Activated CD8-positive, alpha-beta memory T cell treated with anti-CD3 and anti-CD28 coated beads, Interleukin-2, amount 50 U/mL, for 1 hour (primary cell): ENCODE measurements around the gene CACNA2D3.

Experiments
- DNase-seq: peaks from one replicate; pipeline ENCODE4 v3.0.0-alpha.2; 2020; ENCODE audit errors: extremely low read depth

CACNA2D3 gene

DNA sequence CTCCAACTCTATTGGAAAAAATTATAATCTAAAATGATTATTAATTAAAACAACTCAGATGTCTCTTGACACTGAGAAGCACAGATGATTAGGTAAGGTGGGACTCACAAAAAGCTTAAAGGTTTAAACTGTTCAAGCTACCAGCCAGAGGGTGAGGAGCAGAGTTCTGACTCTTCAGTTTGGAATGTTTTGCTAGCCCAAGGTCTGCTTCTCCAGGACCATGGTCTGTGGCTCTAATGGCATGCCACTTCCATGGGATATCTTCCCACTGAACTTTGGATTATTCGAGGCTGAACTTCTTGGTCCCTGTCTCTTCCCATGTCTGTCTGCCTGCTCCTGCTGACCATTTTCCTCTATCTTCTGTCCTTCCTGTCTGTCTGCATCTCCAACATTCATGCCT lies 49.2 kb downstream of the CACNA2D3 start:
- DNase-seq, result no peak

DNA sequence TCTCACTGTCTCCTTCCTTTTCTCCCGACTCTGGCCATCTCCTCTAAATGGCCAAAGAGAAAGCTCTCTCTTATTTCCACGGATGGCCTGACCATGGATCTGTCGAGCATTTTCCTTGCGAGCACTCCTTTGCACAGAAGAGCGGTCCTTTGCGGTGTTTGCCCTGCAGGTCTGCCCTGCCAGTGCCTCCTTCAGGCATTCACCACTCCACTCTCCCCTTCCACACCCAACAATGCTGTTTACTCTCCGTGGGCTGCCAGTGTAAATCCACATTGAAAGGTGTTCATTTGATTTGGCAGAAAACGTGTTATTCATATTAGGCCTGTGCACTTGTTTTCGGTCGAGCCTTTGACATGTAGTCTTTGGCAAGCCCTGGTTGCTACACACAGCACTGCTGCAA lies 49.6 kb downstream of the CACNA2D3 start:
- DNase-seq, result no peak

DNA sequence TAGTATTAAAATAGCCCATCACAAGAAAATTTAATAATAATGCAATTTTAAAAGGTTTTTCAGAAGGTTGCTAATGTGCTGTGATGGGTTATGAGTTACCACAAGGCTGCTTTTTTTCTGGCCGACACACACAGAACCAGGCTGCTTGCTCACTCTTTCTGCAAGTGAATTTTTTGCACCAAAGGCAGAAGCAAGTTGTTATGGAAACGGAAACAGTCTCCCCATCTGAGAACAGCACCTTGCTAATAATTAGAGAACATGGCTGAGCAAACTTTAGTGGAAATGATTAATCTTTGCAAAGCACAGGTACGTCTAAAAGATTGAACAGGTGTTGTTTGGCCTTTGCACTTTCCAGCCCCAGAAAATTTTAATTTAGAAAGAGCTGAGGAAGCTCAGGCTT lies 51.0 kb downstream of the CACNA2D3 start:
- DNase-seq, result no peak

DNA sequence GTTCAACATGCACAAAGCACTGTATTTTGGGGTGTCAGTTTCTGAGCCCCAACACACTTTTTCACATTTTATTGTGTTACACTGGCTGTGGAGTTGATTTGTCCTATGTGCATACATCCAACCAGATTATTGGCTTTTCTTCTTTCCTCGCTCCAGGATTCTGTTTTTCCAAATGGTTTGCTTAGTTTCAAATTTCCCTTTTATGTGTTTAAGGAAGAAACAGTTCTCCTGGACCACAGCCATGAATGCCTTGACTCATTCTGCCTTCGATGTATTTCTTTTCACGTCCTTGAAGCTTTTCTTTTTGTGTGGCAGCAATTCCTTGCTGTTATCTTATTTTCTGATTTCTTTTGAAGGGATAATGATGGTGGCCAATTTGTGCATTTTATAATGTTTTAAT lies 53.8 kb downstream of the CACNA2D3 start:
- DNase-seq, result no peak

DNA sequence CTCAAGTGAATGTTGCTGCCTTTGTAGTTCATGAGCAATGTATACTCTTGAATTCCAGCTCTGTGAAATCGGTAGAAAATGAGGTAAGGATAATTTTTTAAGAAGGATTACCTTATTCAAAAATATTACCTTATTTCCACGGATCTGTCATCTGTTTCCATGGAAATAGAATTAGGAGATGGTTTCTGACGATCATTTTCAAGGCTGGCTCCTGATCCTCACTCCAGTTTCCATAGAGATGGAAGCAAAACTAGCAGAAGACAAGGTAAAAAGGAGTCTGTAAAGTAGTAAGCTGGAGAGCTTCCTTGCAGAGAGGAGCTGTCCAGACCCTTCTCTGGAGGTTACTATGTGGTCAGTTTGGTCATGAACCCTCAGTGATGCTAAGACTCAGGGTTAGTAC lies 55.5 kb downstream of the CACNA2D3 start:
- DNase-seq, result no peak

DNA sequence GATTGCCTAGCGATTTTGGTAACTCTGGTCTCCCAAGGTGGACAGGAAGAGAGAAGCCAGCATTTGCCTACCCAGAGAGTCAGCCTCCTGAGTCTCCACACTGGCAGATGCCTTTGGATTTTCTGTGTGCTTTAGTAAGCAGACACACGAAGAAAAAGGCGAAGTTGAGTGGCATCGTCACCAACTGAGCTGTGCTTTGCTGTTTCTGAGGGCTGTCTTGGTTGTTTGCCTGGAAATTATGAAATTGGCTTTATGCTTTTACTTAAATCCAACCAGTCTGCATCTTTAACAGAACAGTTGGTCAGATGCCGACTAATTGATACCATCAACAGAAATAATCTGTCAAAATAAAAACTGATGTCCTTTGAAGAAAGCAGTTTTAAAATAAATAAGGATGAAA lies 56.0 kb downstream of the CACNA2D3 start:
- no peak for DNase-seq

DNA sequence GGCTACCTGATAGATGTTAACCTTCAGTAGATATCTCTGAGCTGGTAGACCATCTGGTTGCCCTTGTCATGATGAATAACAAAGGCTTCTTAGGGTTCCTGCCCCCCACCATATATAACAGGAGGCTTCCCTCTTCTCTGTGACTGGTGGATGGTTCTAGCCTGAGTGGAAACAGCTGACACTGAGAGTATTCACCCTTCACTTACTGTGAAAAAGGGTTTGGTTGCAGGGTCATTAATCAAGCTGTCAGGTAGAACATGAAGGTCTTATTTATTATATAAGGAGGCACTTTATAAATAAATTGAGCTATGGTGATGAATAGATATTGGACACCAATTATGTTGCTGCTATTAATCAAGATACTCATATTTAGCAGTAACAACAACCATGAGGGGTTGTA lies 58.6 kb downstream of the CACNA2D3 start:
- DNase-seq, result no peak

DNA sequence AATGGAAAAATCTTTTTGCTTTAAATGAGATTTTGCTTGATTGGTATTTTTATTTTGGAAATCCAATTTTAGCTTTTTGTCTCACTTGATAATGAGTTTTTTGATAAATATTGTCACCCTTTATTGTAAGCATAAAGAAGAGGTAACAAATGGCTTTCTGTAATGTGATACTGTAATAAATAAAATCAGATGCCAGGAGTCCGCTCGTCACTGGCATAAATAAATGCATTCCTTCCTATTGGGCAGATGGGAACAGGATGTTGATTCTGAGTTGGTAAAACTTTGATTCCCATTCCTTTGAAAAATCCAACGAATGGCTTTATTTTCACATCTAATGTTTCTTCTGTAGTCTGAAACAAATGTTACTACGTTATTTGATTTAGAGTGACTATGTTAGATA lies 59.9 kb downstream of the CACNA2D3 start:
- DNase-seq, result no peak

DNA sequence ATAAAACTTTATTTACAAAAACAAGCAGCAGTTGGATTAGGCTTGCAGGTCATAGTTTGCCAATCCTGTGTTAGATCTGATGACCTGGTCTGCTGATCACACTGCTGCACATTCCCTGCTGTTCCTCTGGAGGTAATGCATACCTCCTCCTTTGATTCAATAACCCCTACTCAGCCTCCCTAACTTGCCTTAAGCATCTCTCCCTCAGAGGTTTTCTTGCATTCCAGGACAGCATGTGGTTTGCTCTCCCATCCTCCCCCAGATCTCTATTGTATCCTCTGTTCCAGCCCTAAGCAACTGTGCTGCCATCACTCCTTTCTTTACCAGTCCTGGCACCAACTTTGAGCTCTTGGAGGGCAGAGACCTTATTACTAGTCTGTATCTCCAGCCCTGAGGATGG lies 63.4 kb downstream of the CACNA2D3 start:
- no peak for DNase-seq

DNA sequence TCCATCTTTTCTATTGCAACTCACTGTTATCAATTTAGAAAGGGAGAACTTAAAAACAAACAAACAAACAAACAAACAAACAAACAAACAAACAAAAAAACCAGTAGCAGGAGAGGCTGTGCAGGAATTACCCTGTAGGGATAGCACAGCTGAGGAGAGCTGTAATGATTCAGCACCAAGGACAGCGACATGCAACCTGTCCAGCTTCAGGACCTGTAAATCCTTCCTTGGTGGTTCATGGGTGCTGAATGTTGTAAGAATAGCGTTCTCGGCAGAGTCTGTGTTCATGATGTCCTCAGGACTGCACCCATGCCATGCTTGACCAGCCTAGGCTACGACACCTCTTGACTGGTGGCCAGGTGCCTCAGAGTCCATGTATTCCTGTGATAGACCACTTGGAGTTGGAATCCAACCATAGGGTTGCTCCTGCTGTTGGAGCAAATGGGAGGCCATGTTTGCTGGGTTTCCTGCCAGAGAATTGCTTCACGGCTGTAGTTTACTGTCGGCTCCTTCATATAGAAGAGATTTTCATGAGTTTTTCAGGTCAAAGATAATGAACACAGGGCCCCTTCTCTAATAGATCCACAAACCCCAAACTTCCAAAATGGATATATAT lies 65.9 kb downstream of the CACNA2D3 start:
- DNase-seq, result no peak

DNA sequence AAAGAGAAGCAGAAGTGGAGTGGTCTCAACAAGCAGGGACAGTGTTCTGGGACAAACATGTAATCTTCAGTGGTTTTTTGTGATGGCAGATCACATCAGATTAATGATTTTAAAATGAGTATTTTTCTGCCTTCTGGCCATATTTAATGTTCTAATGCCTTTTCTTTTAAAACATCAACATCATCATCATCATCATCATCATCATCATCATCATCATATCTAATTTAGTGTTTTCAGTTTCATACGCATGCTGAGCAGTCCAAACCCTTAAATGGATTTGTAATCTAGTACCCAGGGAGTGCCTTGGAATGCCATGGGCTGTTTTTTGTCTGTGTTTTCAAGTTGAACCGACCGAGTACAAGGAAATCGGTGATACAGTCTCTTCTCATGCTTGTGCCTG lies 68.9 kb downstream of the CACNA2D3 start:
- DNase-seq, result no peak

DNA sequence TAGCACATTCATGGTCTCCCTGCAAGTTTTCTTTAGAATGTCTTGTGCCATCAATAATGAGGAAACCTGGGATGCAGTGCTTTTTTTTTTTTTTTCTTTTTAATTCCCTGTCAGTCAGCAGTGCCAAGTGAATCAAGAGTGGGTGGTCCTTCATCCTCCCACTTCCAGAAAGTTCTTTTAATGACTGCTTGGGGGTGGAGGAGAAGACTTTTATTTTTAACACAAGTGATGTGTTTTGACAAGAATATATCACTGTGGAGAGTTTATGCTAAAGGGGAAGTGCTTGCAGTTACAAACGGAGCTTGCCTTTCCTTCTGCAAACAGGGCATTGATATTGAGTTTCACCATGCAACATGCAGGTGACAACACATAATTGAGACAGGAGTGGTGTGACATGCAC lies 69.7 kb downstream of the CACNA2D3 start:
- DNase-seq, result no peak

DNA sequence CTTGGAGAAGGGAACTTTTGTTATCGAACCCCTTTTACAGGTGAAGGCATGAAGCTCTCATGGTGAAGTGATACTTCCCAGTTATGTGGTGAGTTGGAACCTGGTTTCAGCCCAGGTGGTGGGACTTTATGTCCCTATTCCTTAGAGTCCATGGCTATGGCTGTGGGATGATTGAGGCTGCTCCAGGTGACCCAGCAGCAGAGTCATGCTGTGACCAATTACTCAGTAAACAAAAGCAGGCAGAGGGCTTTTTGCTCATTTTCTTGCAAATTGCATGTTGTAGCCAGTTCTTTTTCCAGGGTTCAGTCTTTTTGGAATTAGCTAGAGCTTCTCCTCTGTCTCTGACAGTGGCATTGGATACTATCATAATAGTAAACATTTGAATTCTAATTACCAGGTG lies 70.7 kb downstream of the CACNA2D3 start:
- DNase-seq, result no peak

DNA sequence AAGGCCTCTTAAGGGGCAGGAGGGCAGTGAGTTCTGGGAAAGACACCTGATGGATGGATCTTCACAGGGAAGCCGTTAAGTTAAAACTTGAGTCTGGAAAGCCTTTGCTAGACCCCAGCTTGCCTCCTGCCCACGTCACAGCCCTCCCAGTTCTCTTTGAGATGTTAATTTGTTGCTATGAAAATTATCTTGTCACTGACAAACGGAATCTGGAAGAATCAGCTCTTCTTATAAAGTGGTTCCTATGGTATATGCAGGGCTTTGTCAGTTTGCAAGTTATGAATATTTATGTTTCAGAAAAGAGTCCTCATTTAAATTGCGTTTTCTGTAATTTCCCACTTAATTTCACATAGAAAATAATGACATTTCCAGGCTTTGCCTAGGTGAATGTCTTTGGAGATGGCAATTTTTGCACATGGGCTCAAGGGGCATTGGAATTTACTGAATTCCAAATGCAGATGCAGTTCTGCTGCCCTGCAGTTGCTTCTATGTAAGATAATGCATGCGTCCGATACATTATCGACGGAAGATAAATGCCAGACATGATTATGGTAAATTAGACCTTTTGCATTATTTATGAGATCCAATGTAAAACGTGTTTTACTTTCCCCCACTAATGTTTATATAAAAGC lies 74.1 kb downstream of the CACNA2D3 start:
- no peak for DNase-seq

DNA sequence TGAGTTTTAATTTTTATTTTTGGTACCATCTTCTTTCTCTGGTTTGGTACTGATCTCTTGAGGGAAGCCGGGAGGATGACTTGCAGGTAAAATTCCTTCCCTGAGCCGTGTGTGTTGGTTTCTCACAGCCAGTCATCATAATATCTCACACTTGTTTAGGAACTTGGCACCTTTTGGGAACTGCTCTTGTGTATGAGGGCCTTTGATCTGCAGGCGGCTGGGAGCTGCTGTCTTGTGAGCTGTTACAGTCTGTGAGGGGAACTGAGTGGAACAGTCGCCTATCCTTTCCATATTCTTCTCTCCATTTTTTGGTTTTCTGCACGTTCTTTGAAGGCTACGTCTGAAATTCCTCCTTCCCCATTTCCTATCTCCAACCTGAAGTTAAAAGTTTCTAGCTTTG lies 75.2 kb downstream of the CACNA2D3 start:
- no peak for DNase-seq

DNA sequence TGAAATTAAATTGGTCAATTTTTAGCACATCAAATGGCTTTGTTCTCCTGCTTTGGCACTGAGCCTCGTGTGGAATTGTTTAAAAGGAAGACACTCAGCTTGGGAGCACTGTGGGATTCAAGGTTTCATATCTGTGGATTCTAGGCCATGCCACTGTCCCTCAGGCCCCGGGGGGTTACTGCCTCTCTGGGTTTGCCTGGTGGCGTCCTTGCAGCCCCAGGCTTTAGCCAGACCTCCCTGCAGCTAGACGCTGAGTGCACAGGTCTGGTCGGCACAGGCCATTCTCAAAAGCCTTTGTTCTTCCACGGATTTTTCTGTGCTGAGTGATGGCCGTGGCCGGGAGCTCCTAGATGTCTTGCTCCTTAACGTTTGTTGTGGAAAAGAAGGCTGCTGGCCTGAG lies 76.2 kb downstream of the CACNA2D3 start:
- no peak for DNase-seq

DNA sequence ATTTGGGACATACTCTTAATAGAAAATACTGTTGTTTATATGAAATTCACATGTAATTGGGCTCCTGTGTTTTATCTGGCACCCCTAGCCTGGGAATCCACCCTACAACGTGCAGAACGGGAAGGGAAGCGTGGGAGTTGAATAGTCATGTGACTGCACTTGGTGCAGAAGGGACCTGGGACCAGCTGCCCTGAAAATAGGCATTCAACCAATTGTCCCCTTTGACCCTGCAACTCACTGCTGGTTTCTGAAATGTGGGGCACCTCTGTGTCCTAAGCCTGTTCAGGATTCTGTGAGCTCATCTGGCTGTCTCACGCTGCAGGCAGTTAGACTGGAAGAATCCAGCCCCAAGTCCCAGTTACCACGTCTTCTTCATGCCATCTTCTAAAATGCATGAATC lies 79.7 kb downstream of the CACNA2D3 start:
- no peak for DNase-seq

DNA sequence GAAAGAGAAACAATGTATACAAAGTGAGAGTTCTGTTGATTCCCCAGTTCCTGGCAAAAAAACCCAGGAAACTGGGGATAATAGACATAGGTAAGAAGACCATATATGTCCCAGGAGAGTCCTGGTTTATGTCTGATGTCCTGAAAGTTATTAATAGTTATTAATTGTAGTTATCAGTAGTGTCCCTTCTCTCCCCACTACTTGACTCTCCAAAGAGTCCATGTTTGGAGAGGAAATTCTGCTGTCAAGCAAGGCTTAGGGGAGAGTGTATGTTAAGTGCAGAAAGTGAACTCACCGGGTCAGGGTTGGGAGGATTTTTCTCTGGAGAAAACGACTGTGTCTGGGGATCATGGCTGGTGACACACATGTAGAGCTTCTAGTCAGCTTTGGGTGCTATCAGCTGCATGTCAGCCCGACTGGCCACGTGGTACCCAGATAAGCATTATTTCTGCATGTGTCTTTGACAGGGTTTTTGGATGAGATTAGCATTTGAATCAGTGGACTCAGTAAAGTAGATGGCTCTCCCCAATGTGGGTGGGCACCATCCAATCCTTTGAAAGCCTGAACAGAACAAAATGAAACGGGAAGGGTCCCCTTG lies 80.4 kb downstream of the CACNA2D3 start:
- no peak for DNase-seq

DNA sequence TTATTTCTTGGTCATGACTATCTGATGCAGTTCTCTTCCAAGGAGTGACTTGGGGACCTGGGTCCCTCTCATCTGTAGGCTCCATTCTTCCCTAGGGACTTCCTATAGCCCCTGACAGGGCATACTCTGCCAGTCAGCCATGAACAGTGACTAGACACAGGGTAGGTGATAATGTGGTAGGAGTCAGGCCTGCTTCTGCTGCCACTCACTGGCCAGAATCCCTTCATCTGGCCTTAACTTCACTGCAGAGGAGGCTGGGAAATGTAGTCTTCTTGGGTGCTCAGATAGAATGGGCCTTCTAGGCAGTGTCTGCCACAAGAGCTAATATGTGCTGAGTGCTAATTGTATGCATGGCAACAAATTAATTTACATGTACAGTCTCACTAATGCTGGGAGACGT lies 84.5 kb downstream of the CACNA2D3 start:
- no peak for DNase-seq

DNA sequence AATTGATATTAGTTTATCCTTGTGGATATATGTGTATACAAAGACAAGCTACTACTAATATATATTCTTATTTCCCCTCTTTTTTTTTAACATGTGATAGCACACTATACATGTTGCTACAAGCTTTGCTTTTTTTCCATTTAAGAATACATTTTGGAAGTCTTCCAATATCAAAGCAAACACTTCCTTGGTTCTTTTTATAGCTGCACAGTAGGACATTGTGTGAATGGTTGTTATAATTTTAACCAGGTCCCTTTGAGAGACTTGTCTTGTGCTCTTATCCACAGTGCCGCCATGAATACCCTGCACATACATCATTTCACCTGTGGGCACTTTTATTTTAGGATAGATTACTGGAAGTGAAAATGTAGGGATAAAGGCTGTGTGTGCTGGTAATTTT lies 88.7 kb downstream of the CACNA2D3 start:
- DNase-seq, result no peak

DNA sequence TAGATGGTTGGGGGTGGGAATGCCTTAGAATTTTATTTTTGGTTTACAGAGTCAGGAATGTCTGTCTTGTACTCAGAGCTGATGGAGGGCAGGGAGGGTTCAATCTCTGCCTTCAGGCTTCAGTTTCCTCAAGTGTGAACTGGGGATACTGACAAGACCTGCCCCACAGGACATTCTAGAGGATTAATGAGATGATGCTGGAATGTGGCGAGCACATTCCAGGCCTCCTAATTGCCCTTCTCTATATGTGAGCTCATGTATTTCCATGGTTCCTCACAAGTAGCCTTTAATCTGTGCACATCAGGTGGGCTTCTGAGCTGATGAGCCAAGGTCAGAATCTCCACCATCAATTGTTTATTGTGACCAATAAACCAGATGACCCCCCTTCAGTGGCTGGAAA lies 90.4 kb downstream of the CACNA2D3 start:
- DNase-seq, result no peak

DNA sequence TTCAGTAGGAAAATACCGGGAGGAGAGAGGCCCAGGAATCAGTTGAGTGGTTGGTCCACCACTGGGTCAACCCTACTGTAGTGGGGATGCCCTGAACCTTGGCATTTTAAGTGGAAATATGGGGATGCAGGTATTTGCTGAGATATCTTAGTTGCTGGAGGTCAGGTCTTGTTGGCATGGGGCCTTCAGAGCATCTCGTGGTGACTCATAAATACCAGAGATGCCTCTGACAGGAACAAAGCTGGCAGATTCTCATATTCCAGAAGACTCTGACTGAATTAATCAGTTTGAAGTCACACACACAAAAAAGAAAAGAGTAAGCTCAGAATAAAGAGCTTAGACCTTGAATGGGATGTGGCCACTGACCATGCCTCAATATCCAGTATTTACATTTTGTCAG lies 91.6 kb downstream of the CACNA2D3 start:
- DNase-seq, result no peak

DNA sequence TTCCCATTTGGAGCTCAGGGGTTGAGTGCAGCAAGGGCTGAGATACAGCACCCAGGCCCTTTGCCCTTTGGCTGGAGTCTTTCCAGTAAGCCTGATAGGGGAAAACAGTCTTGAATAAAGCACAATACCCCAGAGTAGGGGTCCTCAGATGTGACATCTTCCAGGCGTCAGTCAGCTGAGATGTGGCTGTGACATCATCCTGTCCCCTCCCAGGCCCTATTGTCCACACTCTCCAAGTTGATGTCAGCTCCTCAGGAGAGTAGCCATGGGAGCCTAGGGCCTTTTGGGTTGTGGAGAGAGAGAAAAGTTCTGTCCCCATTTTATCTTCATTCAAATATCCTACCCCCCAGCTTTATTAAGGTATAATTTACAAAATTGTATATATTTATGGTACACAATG lies 92.5 kb downstream of the CACNA2D3 start:
- no peak for DNase-seq

DNA sequence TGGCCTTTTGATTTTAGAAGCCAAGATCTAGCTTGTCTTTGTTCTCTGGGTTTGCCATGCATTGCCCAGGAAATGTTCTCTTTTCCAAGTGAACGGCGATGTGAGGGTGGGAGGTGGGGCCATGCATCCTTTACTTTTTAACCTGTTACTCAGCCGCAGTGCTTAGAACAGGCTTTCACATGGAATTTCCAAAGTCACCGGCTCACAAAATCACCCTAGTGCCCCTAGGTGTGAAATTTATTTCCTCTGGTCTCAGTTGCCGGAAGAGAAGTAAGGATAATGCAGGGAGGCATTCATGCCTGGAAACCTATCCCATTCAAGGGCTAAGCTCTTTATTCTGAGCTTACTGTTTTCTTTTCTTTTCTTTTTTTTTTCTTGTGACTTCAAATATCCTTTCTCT lies 93.2 kb downstream of the CACNA2D3 start:
- DNase-seq, result no peak
